Right lung (tissue), 5 donors: ENCODE results near the gene CPEB3. TPM values are rescaled to one million over a fixed set of nuclear protein-coding genes. Genes with fewer than 3 reads are reported as not detected.
A peak's percentile ranks its signal among the peaks of the same experiment; 100 is the strongest.
"Not testable (repeated sequence)": the region's sequence is repeated elsewhere in the genome, so short reads cannot be mapped to it uniquely, and the experiment has no call there.

ENCODE experiments used
- DNase-seq, 2 donors: peaks; one replicate each; pipeline ENCODE4 v3.0.0-alpha.2; 2013
- polyA plus RNA-seq, 5 donors: library from polyadenylated mRNA; unstranded; fragments of 120-200 nt; gene quantifications; one replicate each; pipeline versions ENCODE4 v1.2.1 to v1.2.3, GENCODE V29; 2013; ENCODE audit warnings: inconsistent platforms in 1 of 5, low replicate concordance in 1 of 5; ENCODE audit not compliant: insufficient read length in 5 of 5, insufficient read depth in 1 of 5

The CPEB3 gene
- polyA plus RNA-seq, 5 donors = 2.7 to 4.2 (median 3.3) TPM

DNA sequence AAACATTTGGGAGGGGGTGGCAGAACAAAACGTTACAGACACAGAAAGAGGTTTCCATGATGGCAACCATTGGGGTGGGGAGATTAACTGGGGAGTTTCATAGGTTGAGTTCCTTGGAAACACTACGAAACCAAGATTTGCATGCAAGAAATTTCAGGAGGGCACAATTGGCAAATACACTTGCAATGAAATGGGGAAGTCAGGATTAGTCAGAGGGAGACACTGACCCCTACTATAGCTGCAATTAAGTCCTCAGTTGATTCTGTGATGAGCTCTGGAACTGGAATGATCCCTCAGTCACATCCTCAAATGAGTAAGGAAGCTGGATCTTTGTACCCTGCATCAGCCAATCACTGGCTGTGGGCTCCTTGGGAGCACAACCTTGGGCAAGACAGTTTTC lies 22.1 kb downstream of the CPEB3 start:
- DNase-seq = no peak

- no peak for DNase-seq
Observed at GRCh38 chr10:92267343-92267742, 23.5 kb downstream of the CPEB3 start.

- no peak for DNase-seq
Observed at GRCh38 chr10:92265687-92266258, 25.1 kb downstream of the CPEB3 start.

GRCh38 chr10:92264249-92264648 lies 26.6 kb downstream of the CPEB3 start:
- DNase-seq = no peak

GRCh38 chr10:92263396-92263795 lies 27.5 kb downstream of the CPEB3 start:
- no peak for DNase-seq

- no peak for DNase-seq
Observed at GRCh38 chr10:92248566-92248965, 42.3 kb downstream of the CPEB3 start.

- no peak for DNase-seq
Observed at GRCh38 chr10:92244796-92245195, 46.1 kb downstream of the CPEB3 start.

DNA sequence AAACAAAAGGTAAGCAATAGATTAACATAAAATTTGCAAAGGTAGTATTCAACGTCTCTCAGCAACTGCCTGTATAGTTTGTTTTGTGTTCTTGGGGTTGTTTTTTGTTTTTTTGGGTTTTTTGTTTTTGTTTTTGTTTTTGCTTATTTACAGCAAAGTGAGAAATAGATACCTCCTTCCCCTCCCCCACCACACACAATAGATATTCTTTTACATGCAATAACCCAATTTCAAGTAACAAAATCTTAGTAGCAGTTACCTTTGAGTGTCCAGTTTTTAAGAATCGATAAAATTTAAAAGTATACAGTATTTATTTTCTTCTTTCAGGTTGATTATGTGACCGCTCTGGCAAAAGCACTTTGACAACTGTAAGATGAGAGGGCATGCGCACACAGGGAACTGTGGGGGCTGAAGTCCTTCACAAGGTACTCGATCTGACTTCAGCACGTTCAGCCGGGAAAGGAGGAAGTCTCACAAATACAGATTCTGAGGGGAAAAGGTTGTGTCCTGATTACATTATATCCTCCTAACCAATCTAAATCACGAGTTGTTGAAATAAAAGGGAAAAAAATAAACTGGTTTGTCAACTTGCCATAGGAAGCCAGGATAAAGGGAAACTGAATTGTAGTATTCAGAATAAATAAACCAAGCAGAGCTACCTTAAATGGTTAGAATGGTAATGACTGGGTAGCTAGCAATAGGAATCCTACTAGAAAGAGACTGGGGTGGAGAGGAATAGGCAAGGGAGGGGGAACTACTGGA lies 47.8 kb downstream of the CPEB3 start:
- DNase-seq = peak; percentile 56 to 58

DNA sequence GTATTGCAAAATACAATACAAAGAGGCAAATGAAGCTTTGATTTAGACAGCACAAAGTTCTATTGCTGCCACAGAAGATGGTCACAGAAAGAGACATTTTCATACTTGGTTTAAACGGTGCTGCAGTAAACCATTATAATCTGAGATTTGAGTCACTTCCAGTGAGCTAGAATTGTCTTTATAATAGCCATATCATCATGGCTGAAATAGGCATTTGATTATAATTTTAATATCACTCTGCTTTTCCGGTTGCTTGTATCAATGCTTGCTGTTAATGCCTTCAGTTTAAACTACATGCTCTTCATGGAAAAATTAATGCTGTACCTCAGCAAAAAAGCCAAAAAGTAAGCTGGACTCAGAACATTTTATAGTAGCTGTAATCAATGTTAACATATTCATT lies 48.5 kb downstream of the CPEB3 start:
- no peak for DNase-seq

DNA sequence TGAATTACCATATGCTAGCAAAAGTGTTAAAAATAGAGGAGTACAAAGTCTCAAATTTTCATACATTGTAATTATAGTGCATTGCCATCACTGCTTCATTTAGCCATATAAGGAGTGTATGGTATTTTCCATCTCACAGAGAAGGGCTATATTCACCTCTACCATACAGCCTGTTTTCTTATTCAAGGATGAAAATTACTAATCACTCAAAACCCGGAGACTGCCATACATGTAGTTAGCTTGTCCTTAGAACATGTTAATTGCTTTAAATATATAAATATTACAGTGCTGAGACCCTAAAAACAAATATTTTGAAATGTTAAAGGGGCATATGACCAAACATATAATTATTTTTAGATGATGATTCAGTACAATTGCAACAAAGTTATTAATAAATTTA lies 49.4 kb downstream of the CPEB3 start:
- no peak for DNase-seq

DNA sequence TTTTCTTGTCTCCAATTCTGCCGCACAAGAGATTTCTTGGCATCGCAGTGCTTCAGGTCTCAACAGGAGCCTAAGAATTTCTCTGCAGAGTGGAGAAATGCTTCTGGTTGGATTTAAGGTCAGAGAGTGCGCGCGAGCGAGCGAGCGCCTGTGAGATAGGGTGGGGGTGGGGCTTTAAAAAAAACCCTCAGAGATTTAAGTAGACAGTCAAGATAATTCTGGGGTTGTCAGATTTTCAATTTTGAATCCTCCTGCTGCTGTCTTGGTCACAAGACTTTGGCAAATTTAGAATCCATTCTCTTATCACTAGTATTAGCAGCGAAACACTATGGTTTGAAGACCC lies 49.7 kb downstream of the CPEB3 start:
- DNase-seq = peak; percentile 16 to 29

DNA sequence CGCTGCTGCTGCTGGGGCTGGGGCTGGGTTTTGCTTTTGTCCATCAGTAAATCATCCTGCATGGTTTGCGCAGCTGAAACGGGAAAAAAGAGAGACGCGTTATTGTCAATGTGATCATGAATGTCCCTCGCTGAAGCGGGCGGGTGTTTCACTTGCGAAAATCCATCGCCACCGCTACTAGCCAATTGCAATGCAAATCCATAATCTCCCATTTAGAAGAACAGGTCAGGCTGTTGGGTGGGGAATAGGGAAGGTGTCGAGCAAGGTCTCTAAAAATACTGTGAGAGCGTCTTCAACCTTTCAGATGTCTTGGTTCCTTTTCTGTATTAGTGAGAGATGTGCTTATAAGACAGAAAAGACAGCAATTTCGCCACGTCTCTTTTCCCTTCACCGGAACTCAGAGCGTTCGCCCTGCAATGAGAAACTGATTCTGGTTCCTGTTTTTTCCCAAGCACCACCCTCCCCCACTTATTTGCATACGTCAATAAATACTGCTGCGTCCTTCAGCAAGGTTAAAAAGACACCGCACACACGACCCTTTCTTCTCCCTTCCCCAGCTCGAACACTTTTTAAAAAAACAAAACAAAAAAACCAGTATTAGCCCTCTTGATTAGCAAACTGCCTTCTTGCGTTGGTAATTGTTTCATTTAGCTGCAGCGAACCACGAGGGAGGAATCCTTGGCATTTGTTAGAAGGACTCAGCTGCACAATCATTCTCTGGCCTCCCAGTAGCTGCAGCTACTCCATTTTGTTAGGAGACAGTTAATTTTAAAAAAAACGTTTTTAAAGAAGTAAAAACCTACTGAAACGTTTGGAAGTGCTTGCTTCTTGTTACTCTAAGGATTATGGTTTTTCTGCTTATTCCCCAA lies 50.4 kb downstream of the CPEB3 start:
- DNase-seq = peak; percentile 68 to 74

DNA sequence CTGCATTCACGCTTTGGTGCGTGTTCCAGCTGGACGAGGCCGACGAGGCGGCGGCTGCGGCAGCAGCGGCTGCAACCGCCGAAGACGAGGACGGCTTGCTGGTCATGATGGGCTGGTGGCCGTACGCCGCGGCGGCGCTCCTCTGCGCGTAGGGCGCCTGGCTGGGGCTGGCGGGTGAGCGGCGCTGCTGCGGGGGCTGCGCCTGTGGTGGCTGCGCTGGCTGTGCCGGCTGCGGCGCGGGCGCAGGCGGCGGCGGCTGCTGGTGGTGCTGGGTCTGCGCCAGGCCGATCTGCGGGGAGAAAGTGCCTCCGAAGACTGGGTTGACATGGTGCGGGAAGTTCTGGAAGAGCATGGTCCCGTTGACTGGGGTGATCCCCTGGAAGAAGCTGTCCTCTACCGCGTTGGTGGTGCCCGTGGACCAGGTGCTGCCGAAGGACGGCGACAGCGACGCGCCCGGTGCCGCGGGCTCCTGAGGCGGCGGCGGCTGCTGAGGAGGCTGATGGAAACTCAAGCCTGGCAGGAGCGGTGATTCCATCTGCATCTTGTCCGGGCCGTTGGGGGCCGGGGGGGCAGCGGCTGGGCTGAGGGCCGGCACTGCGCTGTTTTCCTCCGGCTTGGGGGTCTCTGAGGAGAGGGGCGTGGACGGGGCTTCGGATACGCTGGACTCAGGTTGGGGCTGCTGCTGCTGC lies 51.1 kb downstream of the CPEB3 start:
- DNase-seq = peak; percentile 36

DNA sequence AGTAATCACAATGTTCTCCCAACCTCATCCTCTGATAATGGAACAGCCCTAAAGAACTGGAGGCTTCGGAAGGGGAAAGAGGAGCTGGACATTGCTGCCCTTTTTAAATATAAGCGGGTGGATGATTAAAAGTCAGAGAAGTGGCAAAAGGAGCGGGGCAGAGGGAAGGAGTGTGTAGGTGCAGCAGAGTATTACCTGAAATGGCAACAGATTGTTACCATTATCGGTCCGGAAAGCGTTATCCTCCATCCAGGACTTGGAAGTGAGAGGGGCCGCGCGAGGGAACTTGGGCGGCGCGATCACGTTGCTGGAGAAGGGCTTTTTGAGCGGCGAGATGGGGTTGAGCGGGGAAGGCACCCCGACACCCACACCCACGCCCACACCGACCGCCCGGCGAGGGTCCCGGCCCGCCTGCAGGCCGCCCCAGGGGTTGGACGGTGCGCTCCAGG lies 51.7 kb downstream of the CPEB3 start:
- DNase-seq = no peak

DNA sequence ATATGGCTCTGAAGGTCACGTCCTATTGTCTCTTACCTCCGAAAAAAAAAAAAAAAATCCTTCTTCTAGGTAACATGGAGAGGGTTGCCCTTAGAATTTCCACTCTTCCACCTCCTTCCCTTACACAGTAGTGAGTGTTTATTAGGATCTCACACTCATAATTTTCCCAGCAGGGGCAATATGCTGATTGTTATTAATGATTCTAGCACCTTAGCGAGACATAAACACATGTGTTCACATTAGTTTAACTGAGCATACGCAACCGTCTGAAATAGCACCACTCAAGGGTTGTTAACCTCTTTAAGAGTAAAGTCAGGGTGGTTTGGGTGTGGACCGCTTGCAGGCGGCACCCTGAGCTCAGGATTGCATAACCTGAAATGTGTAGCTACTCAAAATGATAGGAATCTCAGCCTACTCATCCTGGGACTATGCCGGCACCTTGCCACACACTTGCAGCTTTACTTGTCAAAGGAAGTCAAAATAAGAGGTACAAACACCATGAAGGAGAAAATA lies 52.2 kb downstream of the CPEB3 start:
- no peak for DNase-seq

DNA sequence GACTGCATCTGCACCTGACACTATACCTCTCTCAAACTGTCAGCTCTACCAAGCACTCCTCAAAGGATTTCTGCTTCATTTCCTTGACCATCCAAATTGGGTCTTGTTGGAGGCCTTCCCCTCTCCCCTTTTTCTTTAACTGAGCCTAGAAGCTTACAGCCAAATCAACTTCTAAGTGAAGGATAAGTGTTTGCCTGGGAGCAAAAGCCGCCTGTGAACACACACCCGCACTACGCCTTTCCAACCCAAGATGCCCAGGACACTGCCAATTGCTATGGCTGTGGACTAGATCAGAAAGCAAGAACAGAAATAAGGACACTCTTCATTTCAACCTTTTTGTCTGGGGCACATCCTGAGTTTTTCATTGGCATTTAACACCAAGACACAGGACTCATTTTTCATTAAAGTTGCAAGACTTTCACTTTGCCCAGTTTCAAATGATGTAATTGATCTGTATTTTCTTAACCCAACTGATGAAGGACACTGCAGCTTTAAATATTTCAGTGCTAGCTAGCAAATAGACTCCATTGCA lies 52.8 kb downstream of the CPEB3 start:
- DNase-seq = no peak

DNA sequence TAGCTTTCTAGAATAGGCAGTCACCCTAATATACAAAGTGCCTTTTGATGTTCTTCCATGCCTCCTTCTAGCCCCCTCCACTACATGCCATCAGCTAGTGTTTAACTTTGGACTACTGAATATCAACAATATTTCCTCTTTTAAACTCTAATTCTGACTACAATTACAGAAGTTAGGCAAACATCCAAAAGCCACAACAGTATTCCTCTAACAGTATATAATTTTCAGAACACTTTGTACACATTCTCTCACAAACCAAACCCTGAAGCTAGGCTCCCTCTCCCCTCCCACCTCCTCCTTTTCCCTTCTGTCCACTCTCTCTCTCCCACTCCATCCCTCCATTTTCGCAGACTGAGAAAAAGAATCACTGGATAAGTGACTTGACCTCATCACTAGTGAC lies 59.7 kb downstream of the CPEB3 start:
- no peak for DNase-seq

- DNase-seq = no peak
Observed at GRCh38 chr10:92222603-92223262, 68.1 kb downstream of the CPEB3 start.

DNA sequence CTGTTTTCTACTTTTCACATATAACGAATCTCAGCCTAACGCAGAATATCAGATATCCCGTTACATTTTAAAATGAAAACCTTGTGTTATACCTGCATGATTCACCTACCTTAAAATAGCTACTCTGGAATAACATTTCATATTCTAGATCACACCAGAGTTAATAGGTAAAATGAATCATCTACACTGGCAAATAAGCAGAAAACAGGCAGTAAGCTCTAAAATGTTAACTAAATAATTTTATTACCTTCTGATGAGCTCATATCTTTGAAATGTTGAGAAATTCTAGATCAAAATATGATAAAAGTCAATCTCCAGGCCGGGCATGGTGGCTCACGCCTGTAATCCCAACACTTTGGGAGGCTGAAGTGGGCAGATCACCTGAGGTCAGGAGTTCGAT lies 71.3 kb downstream of the CPEB3 start:
- no peak for DNase-seq

DNA sequence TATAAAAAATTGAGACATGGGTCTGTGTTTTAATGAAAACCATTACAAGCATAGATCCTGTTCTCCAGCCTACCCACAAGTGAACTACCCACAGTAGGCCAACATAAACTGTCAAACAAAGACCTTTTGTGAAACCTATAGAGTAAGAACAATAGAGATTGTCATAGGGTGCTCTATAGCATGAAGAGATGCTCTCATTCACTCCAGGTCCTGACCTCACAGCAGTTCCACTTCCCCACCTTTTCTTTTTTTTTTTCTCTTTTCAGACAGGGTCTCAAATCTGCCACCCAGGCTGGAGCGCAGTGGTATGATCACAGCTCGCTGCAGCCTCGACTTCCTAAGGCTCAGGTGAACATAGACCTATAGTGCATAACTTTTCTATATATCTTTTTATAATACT lies 72.3 kb downstream of the CPEB3 start:
- DNase-seq = no peak

DNA sequence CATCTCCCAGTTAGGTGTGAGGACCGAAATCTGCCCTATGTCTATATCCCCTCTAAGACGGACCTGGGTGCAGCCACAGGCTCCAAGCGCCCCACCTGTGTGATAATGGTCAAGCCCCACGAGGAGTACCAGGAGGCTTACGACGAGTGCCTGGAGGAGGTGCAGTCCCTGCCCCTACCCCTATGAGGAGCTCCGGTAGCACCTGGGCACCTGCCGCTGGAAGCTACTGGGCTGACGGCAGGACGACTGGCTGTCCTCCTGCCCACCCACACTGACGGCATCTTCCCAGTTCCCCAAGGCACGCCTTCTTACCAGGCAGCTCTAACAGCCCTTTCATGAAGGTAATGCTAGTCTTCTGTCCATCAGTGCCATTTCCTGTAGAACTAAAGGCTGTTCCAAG lies 74.3 kb downstream of the CPEB3 start:
- DNase-seq = not testable (repeated sequence)
